Activated CD8-positive, alpha-beta memory T cell treated with anti-CD3 and anti-CD28 coated beads, Interleukin-2, amount 10 ng/mL, durations not matched to agents 7 days and 5 days (primary cell): ENCODE data around the gene ATMIN. TPM values are rescaled to one million over a fixed set of nuclear protein-coding genes. Genes with fewer than 3 reads are reported as not detected.

Experiments
- ATAC-seq: fragments of 150-1000 bp; cut with Tn5 transposase; one replicate; pipeline ENCODE4 v1.10.0; 2021; ENCODE audit warnings: moderate library complexity
- CTCF ChIA-PET: fragments of 350-600 bp; sonication (Branson Sonifier 250); formaldehyde crosslinking; loops from one replicate; lab custom pipeline; 2021; ENCODE audit warnings: antibody characterized with exemption; lab: Charles Lee
- DNase-seq: peaks from one replicate; pipeline ENCODE4 v3.0.0-alpha.2; 2020
- H3K27ac Mint-ChIP-seq: one replicate; pipeline ENCODE4 v1.8.0; 2021; ENCODE audit warnings: mild to moderate bottlenecking, mixed read lengths
- H3K27me3 Mint-ChIP-seq: one replicate; pipeline ENCODE4 v1.8.0; 2021; ENCODE audit warnings: mixed read lengths
- H3K36me3 Mint-ChIP-seq: one replicate; pipeline ENCODE4 v1.8.0; 2021; ENCODE audit warnings: mild to moderate bottlenecking, mixed read lengths
- H3K4me1 Mint-ChIP-seq: one replicate; pipeline ENCODE4 v1.8.0; 2021; ENCODE audit warnings: mixed read lengths
- H3K4me3 Mint-ChIP-seq: one replicate; pipeline ENCODE4 v1.8.0; 2021; ENCODE audit warnings: mild to moderate bottlenecking, moderate library complexity, mixed read lengths
- H3K9me3 Mint-ChIP-seq: one replicate; pipeline ENCODE4 v1.8.0; 2022; ENCODE audit warnings: low read depth, mixed read lengths
- total RNA-seq, 2 experiments: library from RNA; stranded (reverse); gene quantifications; one replicate each; pipeline ENCODE4 v1.2.3, GENCODE V29; 2021

ATMIN gene
- total RNA-seq, 2 experiments from 2014 or later = 20.9 to 27.5 TPM

DNA sequence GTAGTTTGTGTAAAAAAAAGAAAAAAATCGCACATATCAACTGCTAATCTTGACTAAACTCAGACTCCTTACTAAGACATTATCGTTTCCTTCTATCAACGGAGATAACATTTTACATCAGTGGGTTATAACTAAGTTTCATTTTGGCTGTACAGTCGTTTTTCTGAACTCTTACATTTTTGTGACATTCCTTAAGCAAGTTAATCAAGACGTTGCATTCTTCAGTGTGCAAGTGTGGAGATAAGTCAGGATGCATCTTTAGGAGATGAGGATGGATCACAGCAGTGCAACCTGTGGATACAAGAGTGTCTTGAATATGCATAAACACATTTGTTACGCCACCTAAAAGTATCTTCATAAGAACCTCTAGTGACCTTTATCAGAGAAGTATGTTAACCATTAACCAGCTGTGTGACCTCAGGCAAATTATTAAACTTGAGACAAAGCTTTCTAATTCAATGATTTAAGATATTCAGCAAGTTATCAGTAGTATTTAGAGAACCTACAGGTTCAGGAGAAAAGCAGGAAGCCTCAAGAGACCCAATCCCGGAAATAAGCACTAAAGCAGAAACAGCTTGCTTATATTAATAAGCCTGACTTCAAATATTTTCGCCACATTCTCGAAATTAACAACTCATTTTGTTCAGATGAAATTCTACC is 38.4 kb upstream of the ATMIN start:
- Mint-ChIP-seq H3K27ac (peak overlapping the region; percentile 95), H3K27me3 (no peaks in the 10 kb centered on the region), H3K36me3 (peaks cover 56% of the 10 kb centered on the region), H3K9me3 (no peaks in the 10 kb centered on the region), H3K4me3 (peak overlapping the region; percentile 79), H3K4me1 (peaks cover 67% of the 10 kb centered on the region)
- CTCF ChIA-PET = interaction anchor here (0.8 to 1.4 kb wide), 8 partner anchors 8 to 471 kb away, joined by 3 to 11 read pairs (median 4); partner anchors contain the start of genes ATMIN, CENPN and CMC2
- ATAC-seq = peak; percentile 69
- no peak for DNase-seq

DNA sequence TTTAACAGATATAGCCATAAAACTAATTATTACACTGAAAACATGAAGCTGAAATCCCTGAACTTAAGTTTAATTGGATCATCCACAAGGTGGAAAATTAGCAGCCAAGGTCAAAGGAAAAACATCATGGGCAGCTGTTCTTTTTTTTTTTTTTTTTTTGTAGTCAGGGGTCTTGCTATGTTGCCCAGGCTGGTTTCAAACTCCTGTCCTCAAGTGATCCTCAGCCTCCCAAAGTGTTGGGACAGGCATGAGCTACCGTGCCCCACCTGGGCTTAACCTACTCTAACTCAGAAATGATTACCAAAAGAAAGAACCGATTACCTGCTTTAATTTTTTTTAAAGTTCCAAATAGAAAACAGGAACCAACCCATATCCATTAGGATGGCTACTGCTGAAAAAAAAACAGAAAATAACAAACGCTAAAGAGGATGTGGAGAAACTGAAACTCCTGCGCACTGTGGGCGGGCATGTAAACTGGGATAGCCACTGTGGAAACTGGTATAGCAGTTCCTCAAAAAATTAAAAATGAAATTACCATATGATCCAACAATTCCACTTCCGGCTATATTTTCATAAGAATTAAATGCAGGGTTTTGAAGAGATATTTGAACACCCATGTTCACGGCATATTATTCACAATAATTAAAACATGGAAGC is 37.5 kb upstream of the ATMIN start:
- peak overlapping the region; percentile 48 for H3K4me3 Mint-ChIP-seq
- H3K4me1 Mint-ChIP-seq = peaks cover 74% of the 10 kb centered on the region
- ATAC-seq = no peak
- DNase-seq = no peak
- H3K9me3 Mint-ChIP-seq = no peaks in the 10 kb centered on the region
- CTCF ChIA-PET = interaction anchor here (0.8 to 1.4 kb wide), 6 partner anchors 9 to 472 kb away, joined by 3 to 11 read pairs (median 4); partner anchors contain the start of genes ATMIN, CENPN and CMC2
- H3K27me3 Mint-ChIP-seq = no peaks in the 10 kb centered on the region
- H3K27ac Mint-ChIP-seq = peak overlapping the region; percentile 95
- H3K36me3 Mint-ChIP-seq = peaks cover 57% of the 10 kb centered on the region

DNA sequence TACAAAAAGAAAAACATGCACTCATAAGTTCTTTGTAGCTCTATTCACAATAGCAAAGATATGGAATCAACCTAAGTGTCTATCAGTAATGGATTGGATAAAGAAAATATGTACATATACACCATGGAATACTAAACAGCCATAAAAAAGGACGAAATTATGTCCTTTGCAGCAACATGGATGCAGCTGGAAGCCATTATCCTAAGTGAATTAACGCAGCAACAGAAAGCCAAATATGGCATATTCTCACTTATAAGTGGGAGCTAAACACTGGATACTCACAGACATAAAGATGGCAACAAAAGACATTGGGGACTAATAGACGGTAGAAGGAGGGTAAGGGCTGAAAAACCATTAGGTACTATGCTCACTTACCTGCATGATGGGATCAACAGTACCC is 34.8 kb upstream of the ATMIN start:
- Mint-ChIP-seq H3K27me3 (no peaks in the 10 kb centered on the region), H3K9me3 (no peaks in the 10 kb centered on the region), H3K36me3 (peaks cover 43% of the 10 kb centered on the region), H3K4me1 (peaks cover 72% of the 10 kb centered on the region), H3K27ac (no peak overlapping the region), H3K4me3 (no peak overlapping the region)
- CTCF ChIA-PET = interaction anchor here (1.6 kb wide), 1 partner anchor 35 kb away, joined by 4 read pairs; the partner anchor contains the start of gene ATMIN
- ATAC-seq (no peak), DNase-seq (no peak)

DNA sequence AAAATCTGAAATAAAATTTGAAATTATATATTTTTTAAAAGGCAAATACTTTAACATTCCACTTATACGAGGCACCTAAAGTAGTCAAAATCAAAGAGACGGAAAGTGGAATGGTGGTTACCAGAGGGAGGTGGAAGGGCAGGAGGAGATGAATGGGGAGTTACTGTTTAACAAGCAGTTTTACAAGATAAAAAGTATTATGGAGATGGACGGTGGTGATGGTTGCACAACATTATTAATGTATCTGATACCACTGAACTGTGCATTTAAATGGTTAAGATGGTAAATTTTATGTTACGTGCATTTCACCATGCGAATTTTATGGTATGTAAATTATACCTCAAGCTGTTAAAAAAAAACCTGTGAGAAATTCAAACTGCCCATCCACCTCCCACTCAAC is 34.3 kb upstream of the ATMIN start:
- ATAC-seq = no peak
- CTCF ChIA-PET = interaction anchor here (1.6 kb wide), 1 partner anchor 35 kb away, joined by 4 read pairs; the partner anchor contains the start of gene ATMIN
- Mint-ChIP-seq H3K27me3 (no peaks in the 10 kb centered on the region), H3K36me3 (peaks cover 40% of the 10 kb centered on the region), H3K27ac (no peak overlapping the region), H3K4me1 (peaks cover 69% of the 10 kb centered on the region), H3K9me3 (no peaks in the 10 kb centered on the region), H3K4me3 (no peak overlapping the region)
- DNase-seq = no peak

DNA sequence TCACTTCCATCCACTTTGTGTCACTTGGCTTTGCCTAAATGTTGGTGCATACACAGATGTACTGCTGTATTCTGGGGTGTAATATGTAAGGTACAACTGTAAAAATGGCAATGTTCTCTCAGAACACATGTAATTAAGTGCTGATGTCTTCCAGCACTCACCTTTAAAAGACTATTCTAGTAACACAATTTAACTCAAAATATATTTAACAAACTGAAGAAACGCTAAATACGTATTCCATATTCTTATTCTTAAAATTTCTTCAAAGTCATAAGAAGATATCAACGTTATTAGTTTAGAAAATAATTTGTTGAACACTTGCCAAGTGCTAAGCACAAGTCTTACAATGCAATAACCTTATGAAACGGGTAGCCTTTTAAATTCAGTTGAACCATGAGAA is 32.6 kb upstream of the ATMIN start:
- H3K9me3 Mint-ChIP-seq = no peaks in the 10 kb centered on the region
- peaks cover 60% of the 10 kb centered on the region for H3K4me1 Mint-ChIP-seq
- no peaks in the 10 kb centered on the region for H3K27me3 Mint-ChIP-seq
- no peak for DNase-seq
- no peak for ATAC-seq
- peaks cover 40% of the 10 kb centered on the region for H3K36me3 Mint-ChIP-seq
- peak overlapping the region; percentile 96 for H3K4me3 Mint-ChIP-seq
- CTCF ChIA-PET = interaction anchor here (0.9 to 3.9 kb wide), 6 partner anchors 9 to 476 kb away, joined by 3 to 54 read pairs (median 4); partner anchors contain the start of gene ATMIN
- H3K27ac Mint-ChIP-seq = peak overlapping the region; percentile 93

DNA sequence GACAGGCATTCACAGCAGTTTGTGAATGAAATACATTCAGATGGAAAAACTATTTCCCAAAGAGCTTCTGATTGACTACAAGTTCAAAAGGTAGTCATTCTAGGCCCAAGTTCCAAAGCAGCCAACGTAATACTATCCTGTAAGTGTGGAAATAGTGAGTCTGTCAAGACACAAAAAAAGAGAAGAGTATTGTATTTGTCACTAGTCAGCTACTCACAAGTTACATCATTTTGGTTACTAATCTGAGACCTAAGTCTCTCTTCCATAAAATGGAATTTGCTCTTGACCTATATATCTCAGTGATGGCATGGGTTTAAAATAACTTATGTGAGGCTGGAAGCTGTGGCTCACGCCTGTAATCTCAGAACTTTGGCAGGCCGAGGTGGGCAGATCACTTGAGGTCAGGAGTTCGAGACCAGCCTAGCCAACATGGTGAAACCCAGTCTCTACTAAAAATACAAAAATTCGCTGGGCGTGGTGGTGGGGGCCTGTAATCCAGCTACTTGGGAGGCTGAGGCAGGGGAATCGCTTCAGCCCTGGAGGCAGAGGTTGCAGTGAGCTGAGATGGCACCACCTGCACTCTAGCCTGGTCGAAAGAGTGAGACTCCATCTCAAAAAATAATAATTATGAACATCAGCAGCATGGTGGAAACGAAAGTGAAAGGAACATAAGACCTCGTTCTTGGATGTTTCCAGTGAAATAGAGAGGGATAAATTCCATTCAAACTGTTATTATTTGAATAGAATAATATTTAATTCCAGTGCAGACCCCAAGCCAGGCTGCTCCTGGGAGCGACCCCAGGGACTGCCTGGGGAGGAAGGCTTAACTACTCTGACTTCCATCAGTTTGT is 31.8 kb upstream of the ATMIN start:
- no peak for ATAC-seq
- Mint-ChIP-seq H3K27me3 (no peaks in the 10 kb centered on the region), H3K36me3 (peaks cover 39% of the 10 kb centered on the region), H3K9me3 (no peaks in the 10 kb centered on the region), H3K27ac (peak overlapping the region; percentile 93), H3K4me1 (peaks cover 60% of the 10 kb centered on the region), H3K4me3 (peak overlapping the region; percentile 96)
- no peak for DNase-seq
- CTCF ChIA-PET = interaction anchor here (0.8 to 3.9 kb wide), 13 partner anchors 7 to 477 kb away, joined by 3 to 54 read pairs (median 3); partner anchors contain the start of gene ATMIN

DNA sequence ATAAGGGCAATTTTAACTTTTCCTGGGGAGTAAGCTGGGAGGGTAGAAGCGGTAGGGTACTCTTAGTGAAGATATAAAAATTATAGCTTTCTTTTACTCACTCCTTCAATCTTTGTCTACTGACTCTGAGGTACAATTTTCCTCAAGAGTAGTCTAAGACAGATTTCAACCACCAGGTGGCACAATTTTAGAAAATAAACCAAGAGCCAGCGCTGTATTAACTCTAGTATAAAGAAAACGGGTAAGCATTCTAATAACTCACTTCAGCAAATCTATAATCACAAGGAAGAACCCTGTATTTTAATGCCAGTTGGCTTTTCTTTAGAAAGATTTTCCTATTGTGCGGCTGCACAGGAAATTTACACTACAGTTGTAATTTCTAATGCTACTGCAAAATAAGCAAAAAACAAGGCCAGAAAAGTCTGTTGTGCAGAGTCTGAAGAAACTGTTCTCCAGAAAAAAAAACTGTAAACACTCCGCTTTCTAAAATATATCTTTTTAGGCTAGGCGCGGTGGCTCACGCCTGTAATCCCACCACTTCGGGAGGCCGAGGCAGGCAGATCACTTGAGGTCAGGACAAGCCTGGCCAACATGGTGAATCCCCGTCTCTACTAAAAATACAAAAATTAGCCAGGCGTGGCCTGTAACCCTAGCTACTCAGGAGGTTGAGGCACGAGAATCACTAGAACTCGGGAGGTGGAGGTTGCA is 30.8 kb upstream of the ATMIN start:
- Mint-ChIP-seq H3K4me1 (peaks cover 58% of the 10 kb centered on the region), H3K27ac (peak overlapping the region; percentile 93), H3K4me3 (peak overlapping the region; percentile 96), H3K9me3 (no peaks in the 10 kb centered on the region), H3K27me3 (no peaks in the 10 kb centered on the region), H3K36me3 (peaks cover 37% of the 10 kb centered on the region)
- no peak for ATAC-seq
- CTCF ChIA-PET = interaction anchor here (0.8 to 3.9 kb wide), 12 partner anchors 8 to 478 kb away, joined by 3 to 54 read pairs (median 3); partner anchors contain the start of gene ATMIN
- peak; percentile 45 for DNase-seq

DNA sequence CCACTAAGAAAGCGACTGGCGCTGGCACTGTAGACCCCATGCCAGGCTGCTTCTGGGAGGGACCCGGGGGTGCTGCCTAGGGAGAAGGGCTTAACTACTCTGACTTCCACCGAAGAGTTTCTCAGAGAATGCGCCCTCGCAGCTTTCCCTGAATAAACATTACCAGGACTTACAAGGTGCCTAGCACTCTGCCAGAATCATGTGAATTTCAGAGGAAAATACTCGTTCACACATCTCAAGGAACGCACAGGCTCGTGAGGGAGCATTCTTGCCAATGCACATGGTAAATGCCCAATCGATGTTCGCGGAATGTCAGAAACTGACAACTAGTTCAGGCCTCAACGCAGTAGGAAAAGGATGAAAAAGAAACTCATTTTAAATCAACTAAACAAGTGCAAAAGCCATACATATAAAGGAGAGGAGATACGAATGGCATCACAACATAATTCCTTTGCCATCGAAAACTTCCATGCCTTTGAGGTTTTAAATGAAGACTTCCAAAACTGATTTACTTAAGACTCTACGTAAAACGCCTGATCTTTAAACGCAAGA is 30.0 kb upstream of the ATMIN start:
- H3K4me1 Mint-ChIP-seq = peaks cover 55% of the 10 kb centered on the region
- peaks cover 34% of the 10 kb centered on the region for H3K36me3 Mint-ChIP-seq
- H3K27ac Mint-ChIP-seq = peak overlapping the region; percentile 100
- ATAC-seq (no peak), DNase-seq (peak; percentile 48)
- CTCF ChIA-PET = interaction anchor here (1.2 to 3.9 kb wide), 7 partner anchors 9 to 81 kb away, joined by 3 to 54 read pairs (median 4); partner anchors contain the start of gene ATMIN
- H3K9me3 Mint-ChIP-seq = no peaks in the 10 kb centered on the region
- no peaks in the 10 kb centered on the region for H3K27me3 Mint-ChIP-seq
- peak overlapping the region; percentile 96 for H3K4me3 Mint-ChIP-seq

DNA sequence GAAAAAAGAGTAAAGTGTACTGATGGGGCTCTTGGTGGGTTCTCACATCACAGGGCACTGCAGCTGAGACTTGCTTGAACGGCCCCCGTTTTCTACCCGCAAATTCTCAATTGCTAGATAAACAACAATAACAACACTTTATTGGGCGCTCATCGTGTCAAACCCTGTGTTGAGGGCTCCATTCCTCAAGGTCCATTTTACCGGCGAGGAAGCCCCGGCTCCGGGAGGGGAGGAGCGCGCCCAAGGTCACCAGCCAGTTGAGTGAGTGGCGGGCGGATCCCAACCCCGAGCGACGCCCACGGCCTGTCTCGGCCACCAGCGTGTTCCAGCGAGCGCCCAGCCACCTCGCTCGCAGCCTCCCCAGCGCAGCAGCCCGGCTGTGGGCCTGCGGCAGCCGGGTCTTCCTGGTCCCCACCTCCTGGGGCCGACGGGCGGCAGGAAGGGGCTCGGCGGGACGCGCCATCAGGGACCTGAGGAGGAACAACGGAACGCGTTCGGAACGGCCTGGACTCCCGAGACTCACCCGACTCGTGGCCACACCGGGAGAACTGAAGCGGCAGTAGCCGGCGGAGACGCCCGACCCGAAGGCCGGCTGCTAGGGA is 29.3 kb upstream of the ATMIN start:
- CTCF ChIA-PET = interaction anchor here (0.7 to 3.9 kb wide), 7 partner anchors 9 to 479 kb away, joined by 3 to 54 read pairs (median 11); partner anchors contain the start of gene ATMIN
- peaks cover 57% of the 10 kb centered on the region for H3K4me1 Mint-ChIP-seq
- ATAC-seq (peak; percentile 48), DNase-seq (peak; percentile 85)
- H3K4me3 Mint-ChIP-seq = peak overlapping the region; percentile 96
- H3K27me3 Mint-ChIP-seq = no peaks in the 10 kb centered on the region
- H3K9me3 Mint-ChIP-seq = no peaks in the 10 kb centered on the region
- peak overlapping the region; percentile 100 for H3K27ac Mint-ChIP-seq
- H3K36me3 Mint-ChIP-seq = peaks cover 37% of the 10 kb centered on the region

DNA sequence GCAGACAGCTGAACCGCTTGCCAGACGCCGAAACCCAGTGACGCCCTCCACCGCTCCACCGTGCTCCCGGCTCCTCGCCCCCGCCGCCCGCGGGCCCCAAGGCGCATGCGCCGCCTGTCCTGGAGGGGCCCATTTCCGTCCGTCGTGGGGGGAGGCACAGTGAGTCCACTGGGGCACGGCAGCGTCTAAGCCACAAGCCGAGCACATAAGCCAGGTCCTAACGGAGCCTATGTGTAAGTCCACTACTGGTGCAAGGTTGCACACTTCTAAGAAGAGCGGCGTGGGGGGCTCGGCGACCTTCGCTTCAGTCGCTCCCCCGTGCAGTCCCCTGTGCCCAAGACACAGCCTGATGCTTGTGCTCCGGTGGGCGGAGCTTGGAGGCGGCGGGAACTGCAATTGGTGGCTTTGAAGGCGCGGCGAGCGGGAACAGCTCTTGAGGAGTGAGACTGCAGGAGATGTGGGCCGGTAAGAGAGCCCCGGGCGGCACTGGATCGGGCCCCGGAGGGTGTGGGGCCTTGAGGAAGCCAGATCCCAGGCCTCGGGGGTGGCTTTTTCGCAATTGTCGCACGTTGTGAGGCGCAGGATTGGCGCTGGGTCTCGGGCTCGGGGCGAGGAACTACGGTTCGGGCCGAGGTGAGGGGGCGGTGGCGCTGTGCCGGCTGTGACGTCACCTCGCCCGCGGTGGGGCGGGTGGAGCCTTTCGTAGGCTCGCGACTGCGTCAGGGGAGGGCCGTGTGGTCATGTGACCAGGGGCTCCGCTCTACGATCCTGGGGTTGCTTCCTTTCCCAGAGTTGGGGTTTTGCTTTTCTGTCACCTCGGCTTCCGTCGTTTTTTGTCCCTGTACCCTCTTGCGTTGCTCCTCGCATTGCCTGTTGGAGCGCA is 28.6 kb upstream of the ATMIN start, which contains the start of the genes CENPN and CMC2:
TSS of gene CENPN (plus strand) at position 402 of the 883 bp plus-strand sequence. CDS start 4,726 bp downstream, outside the sequence.
TSS of gene CMC2 (minus strand) at position 73 of the 883 bp plus-strand sequence. CDS start 9,491 bp downstream, outside the sequence.
- Mint-ChIP-seq H3K27ac (peak within 1 kb of the TSS; percentile 100), H3K4me3 (peak within 1 kb of the TSS; percentile 96), H3K36me3 (peaks cover 37% of the 10 kb centered on the region), H3K27me3 (no peaks in the 10 kb centered on the region), H3K4me1 (peaks cover 50% of the 10 kb centered on the region), H3K9me3 (no peaks in the 10 kb centered on the region)
- peak; percentile 99 for DNase-seq
- ATAC-seq = peak; percentile 86
- CTCF ChIA-PET = interaction anchor here (0.7 to 3.0 kb wide), 6 partner anchors 9 to 480 kb away, joined by 3 to 13 read pairs (median 6); partner anchors contain the start of gene ATMIN

DNA sequence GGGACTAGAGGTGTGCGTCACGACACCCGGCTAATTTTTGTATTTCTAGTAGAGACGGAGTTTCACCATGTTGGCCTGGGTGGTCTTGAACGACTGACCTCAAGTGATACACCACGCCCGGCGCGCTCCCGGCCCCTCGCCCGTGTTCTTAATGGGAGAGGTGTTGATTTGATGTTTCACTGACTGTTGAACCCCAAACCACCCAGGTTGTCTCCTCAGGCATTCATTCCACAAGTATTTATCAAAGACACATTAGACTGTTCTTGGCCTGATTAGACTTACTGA is 27.2 kb upstream of the ATMIN start:
- Mint-ChIP-seq H3K36me3 (peaks cover 41% of the 10 kb centered on the region), H3K4me3 (peak overlapping the region; percentile 96), H3K27me3 (no peaks in the 10 kb centered on the region), H3K4me1 (peaks cover 40% of the 10 kb centered on the region), H3K9me3 (no peaks in the 10 kb centered on the region), H3K27ac (peak overlapping the region; percentile 100)
- CTCF ChIA-PET = interaction anchor here (1.7 to 3.0 kb wide), 2 partner anchors 25 to 27 kb away, joined by 9 to 13 read pairs; partner anchors contain the start of gene ATMIN
- DNase-seq (no peak), ATAC-seq (no peak)
